ENCODE measurements around the gene ATP8B1.

DNA sequence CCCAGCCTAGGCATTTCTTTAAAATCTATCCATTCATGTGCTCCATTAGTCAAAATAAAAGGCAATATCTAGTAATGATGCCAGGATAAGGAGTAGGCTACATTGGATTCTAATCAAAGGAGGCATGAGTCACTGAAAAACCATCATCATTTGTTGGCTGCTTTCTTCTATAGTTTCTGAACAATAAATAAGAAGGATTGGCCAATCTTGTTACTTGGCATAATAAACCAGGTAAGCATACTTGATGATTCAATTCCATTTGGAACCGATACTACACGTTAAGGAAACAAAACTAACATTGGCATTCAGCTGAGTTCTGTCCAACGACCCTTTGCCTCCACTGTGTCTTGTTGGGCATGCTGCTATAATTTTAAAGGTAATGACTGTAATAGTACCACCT, 27.2 kb downstream of the ATP8B1 start:
- TF ChIP-seq CTCF (IDR thresholded peaks at IDR 0.05) (no peak), POLR2AphosphoS5 (IDR thresholded peaks at IDR 0.05) (no peak), EP300 (IDR thresholded peaks at IDR 0.05; ENCODE audit: low read depth) (no peak)

Data from transverse colon (tissue), 4 donors.